Epithelial cell of proximal tubule (primary cell): Measurements from ENCODE around the gene CIDEC. TPM values are rescaled to one million over a fixed set of nuclear protein-coding genes. Genes with fewer than 3 reads are reported as not detected.

ENCODE experiments used
- DNase-seq: peaks from one replicate; pipeline ENCODE4 v3.0.0-alpha.2; 2011; ENCODE audit warnings: low read depth
- H3K4me3 ChIP-seq: 2 replicates; pipeline ENCODE4 v1.5.1; 2011; ENCODE audit warnings: low read depth, mild to moderate bottlenecking, low read length
- CTCF ChIP-seq: conservative IDR thresholded peaks from 2 replicates; pipeline ENCODE4 v1.5.1; 2012; ENCODE audit warnings: low read depth, mild to moderate bottlenecking, low read length
- total RNA-seq: library from RNA; depleted of rRNA; stranded (reverse); fragments of >200 nt; gene quantifications from 2 replicates; pipeline ENCODE4 v1.2.3, GENCODE V29; 2015

Gene CIDEC
- total RNA-seq, 1 donor from 2014 or later = not detected

GRCh38 chr3:9891072-9891622 is 11.1 kb upstream of the CIDEC start:
- TF ChIP-seq CTCF = no peak
- H3K4me3 ChIP-seq = peak overlapping the region; percentile 95
- no peak for DNase-seq

GRCh38 chr3:9890249-9891071 is 10.4 kb upstream of the CIDEC start, which contains the start of gene JAGN1:
Gene JAGN1, plus strand, starts transcription at chr3:9890610. Its CDS starts 113 bp downstream, at chr3:9890723.
- DNase-seq = no peak
- H3K4me3 ChIP-seq = peak within 1 kb of the TSS; percentile 95
- TF ChIP-seq CTCF = no peak

GRCh38 chr3:9889405-9889804 is 9.4 kb upstream of the CIDEC start:
- TF ChIP-seq CTCF = no peak
- no peak overlapping the region for H3K4me3 ChIP-seq
- no peak for DNase-seq

GRCh38 chr3:9888540-9888939 is 8.5 kb upstream of the CIDEC start:
- no peak for DNase-seq
- H3K4me3 ChIP-seq = no peak overlapping the region
- TF ChIP-seq CTCF = no peak

GRCh38 chr3:9887480-9887879 is 7.4 kb upstream of the CIDEC start:
- no peak for DNase-seq
- H3K4me3 ChIP-seq = no peak overlapping the region
- TF ChIP-seq CTCF = no peak

GRCh38 chr3:9886328-9886727 is 6.3 kb upstream of the CIDEC start:
- no peak overlapping the region for H3K4me3 ChIP-seq
- no peak for DNase-seq
- no peak for TF ChIP-seq CTCF

GRCh38 chr3:9884555-9885165 is 4.6 kb upstream of the CIDEC start:
- no peak for DNase-seq
- TF ChIP-seq CTCF = no peak
- no peak overlapping the region for H3K4me3 ChIP-seq
